ENCODE measurements around the gene IQGAP2.

IQGAP2 gene

GRCh38 chr5:76622973-76623596, 220.0 kb downstream of the IQGAP2 start, which contains the start of gene F2RL2:
Gene F2RL2, minus strand, starts transcription at chr5:76623403. Its CDS starts 173 bp downstream, at chr5:76623230.
- Histone ChIP-seq H3K4me3 (ENCODE audit: insufficient read depth, low read depth, low read length, poor library complexity, severe bottlenecking) (no peak within 1 kb of the TSS), H3K27ac (ENCODE audit: insufficient read depth, low read length, poor library complexity, severe bottlenecking) (no peak within 1 kb of the TSS)

GRCh38 chr5:76625087-76625815, 222.2 kb downstream of the IQGAP2 start:
- no peaks in the 10 kb centered on the region for H3K4me1 ChIP-seq (ENCODE audit: control insufficient read depth, insufficient read depth, low read length, poor library complexity, severe bottlenecking)
- no peaks in the 10 kb centered on the region for H3K27me3 ChIP-seq (replicated peaks; ENCODE audit: control insufficient read depth, insufficient read depth, low read length, poor library complexity, severe bottlenecking)
- peaks cover 10% of the 10 kb centered on the region for H3K36me3 ChIP-seq (ENCODE audit: control insufficient read depth, insufficient read depth, low read length)
- H3K9me3 ChIP-seq (ENCODE audit: control insufficient read depth, low read length), result no peaks in the 10 kb centered on the region
- DNase-seq, result no peak
- H3K4me3 ChIP-seq (ENCODE audit: insufficient read depth, low read depth, low read length, poor library complexity, severe bottlenecking), result no peak overlapping the region
- H3K27ac ChIP-seq (ENCODE audit: insufficient read depth, low read length, poor library complexity, severe bottlenecking), result no peak overlapping the region

More at GRCh38 chr5:76622973-76623596, 220.0 kb downstream of the IQGAP2 start, which contains the start of gene F2RL2:
- Histone ChIP-seq H3K9me3 (ENCODE audit: control insufficient read depth, low read length) (no peaks in the 10 kb centered on the region), H3K36me3 (ENCODE audit: control insufficient read depth, insufficient read depth, low read length) (peaks cover 7% of the 10 kb centered on the region), H3K27me3 (replicated peaks; ENCODE audit: control insufficient read depth, insufficient read depth, low read length, poor library complexity, severe bottlenecking) (no peaks in the 10 kb centered on the region), H3K4me1 (ENCODE audit: control insufficient read depth, insufficient read depth, low read length, poor library complexity, severe bottlenecking) (no peaks in the 10 kb centered on the region)
- no peak for DNase-seq

GRCh38 chr5:76626738-76627137, 223.7 kb downstream of the IQGAP2 start:
- Histone ChIP-seq H3K4me1 (ENCODE audit: control insufficient read depth, insufficient read depth, low read length, poor library complexity, severe bottlenecking) (no peaks in the 10 kb centered on the region), H3K27ac (ENCODE audit: insufficient read depth, low read length, poor library complexity, severe bottlenecking) (no peak overlapping the region), H3K4me3 (ENCODE audit: insufficient read depth, low read depth, low read length, poor library complexity, severe bottlenecking) (no peak overlapping the region), H3K9me3 (ENCODE audit: control insufficient read depth, low read length) (no peaks in the 10 kb centered on the region), H3K27me3 (replicated peaks; ENCODE audit: control insufficient read depth, insufficient read depth, low read length, poor library complexity, severe bottlenecking) (no peaks in the 10 kb centered on the region), H3K36me3 (ENCODE audit: control insufficient read depth, insufficient read depth, low read length) (peaks cover 21% of the 10 kb centered on the region)
- DNase-seq, result no peak

GRCh38 chr5:76634661-76635060, 231.6 kb downstream of the IQGAP2 start:
- Histone ChIP-seq H3K27me3 (replicated peaks; ENCODE audit: control insufficient read depth, insufficient read depth, low read length, poor library complexity, severe bottlenecking) (no peaks in the 10 kb centered on the region), H3K9me3 (ENCODE audit: control insufficient read depth, low read length) (no peaks in the 10 kb centered on the region), H3K4me3 (ENCODE audit: insufficient read depth, low read depth, low read length, poor library complexity, severe bottlenecking) (no peak overlapping the region), H3K4me1 (ENCODE audit: control insufficient read depth, insufficient read depth, low read length, poor library complexity, severe bottlenecking) (no peaks in the 10 kb centered on the region), H3K36me3 (ENCODE audit: control insufficient read depth, insufficient read depth, low read length) (peaks cover 35% of the 10 kb centered on the region), H3K27ac (ENCODE audit: insufficient read depth, low read length, poor library complexity, severe bottlenecking) (no peak overlapping the region)
- no peak for DNase-seq

- Histone ChIP-seq H3K9me3 (ENCODE audit: control insufficient read depth, low read length) (no peaks in the 10 kb centered on the region), H3K36me3 (ENCODE audit: control insufficient read depth, insufficient read depth, low read length) (peaks cover 39% of the 10 kb centered on the region), H3K27me3 (replicated peaks; ENCODE audit: control insufficient read depth, insufficient read depth, low read length, poor library complexity, severe bottlenecking) (no peaks in the 10 kb centered on the region), H3K4me1 (ENCODE audit: control insufficient read depth, insufficient read depth, low read length, poor library complexity, severe bottlenecking) (no peaks in the 10 kb centered on the region), H3K4me3 (ENCODE audit: insufficient read depth, low read depth, low read length, poor library complexity, severe bottlenecking) (no peak overlapping the region), H3K27ac (ENCODE audit: insufficient read depth, low read length, poor library complexity, severe bottlenecking) (no peak overlapping the region)
- DNase-seq, result no peak
Measured at GRCh38 chr5:76637490-76637889, 234.4 kb downstream of the IQGAP2 start.

- H3K4me3 ChIP-seq (ENCODE audit: insufficient read depth, low read depth, low read length, poor library complexity, severe bottlenecking), result no peak overlapping the region
- no peak for DNase-seq
- no peaks in the 10 kb centered on the region for H3K9me3 ChIP-seq (ENCODE audit: control insufficient read depth, low read length)
- peaks cover 48% of the 10 kb centered on the region for H3K36me3 ChIP-seq (ENCODE audit: control insufficient read depth, insufficient read depth, low read length)
- no peaks in the 10 kb centered on the region for H3K4me1 ChIP-seq (ENCODE audit: control insufficient read depth, insufficient read depth, low read length, poor library complexity, severe bottlenecking)
- H3K27ac ChIP-seq (ENCODE audit: insufficient read depth, low read length, poor library complexity, severe bottlenecking), result no peak overlapping the region
- H3K27me3 ChIP-seq (replicated peaks; ENCODE audit: control insufficient read depth, insufficient read depth, low read length, poor library complexity, severe bottlenecking), result no peaks in the 10 kb centered on the region
Measured at GRCh38 chr5:76638479-76638878, 235.4 kb downstream of the IQGAP2 start.

- H3K27me3 ChIP-seq (replicated peaks; ENCODE audit: control insufficient read depth, insufficient read depth, low read length, poor library complexity, severe bottlenecking), result no peaks in the 10 kb centered on the region
- DNase-seq, result peak; percentile 5 to 36 (median 21)
- peaks cover 37% of the 10 kb centered on the region for H3K36me3 ChIP-seq (ENCODE audit: control insufficient read depth, insufficient read depth, low read length)
- H3K4me1 ChIP-seq (ENCODE audit: control insufficient read depth, insufficient read depth, low read length, poor library complexity, severe bottlenecking), result no peaks in the 10 kb centered on the region
- no peak overlapping the region for H3K4me3 ChIP-seq (ENCODE audit: insufficient read depth, low read depth, low read length, poor library complexity, severe bottlenecking)
- H3K9me3 ChIP-seq (ENCODE audit: control insufficient read depth, low read length), result no peaks in the 10 kb centered on the region
- no peak overlapping the region for H3K27ac ChIP-seq (ENCODE audit: insufficient read depth, low read length, poor library complexity, severe bottlenecking)
Measured at GRCh38 chr5:76641514-76642120, 238.5 kb downstream of the IQGAP2 start.

GRCh38 chr5:76642390-76643040, 239.4 kb downstream of the IQGAP2 start:
- Histone ChIP-seq H3K4me1 (ENCODE audit: control insufficient read depth, insufficient read depth, low read length, poor library complexity, severe bottlenecking) (no peaks in the 10 kb centered on the region), H3K27ac (ENCODE audit: insufficient read depth, low read length, poor library complexity, severe bottlenecking) (no peak overlapping the region), H3K4me3 (ENCODE audit: insufficient read depth, low read depth, low read length, poor library complexity, severe bottlenecking) (no peak overlapping the region), H3K36me3 (ENCODE audit: control insufficient read depth, insufficient read depth, low read length) (peaks cover 38% of the 10 kb centered on the region), H3K9me3 (ENCODE audit: control insufficient read depth, low read length) (no peaks in the 10 kb centered on the region), H3K27me3 (replicated peaks; ENCODE audit: control insufficient read depth, insufficient read depth, low read length, poor library complexity, severe bottlenecking) (no peaks in the 10 kb centered on the region)
- no peak for DNase-seq

- no peak overlapping the region for H3K27ac ChIP-seq (ENCODE audit: insufficient read depth, low read length, poor library complexity, severe bottlenecking)
- H3K4me1 ChIP-seq (ENCODE audit: control insufficient read depth, insufficient read depth, low read length, poor library complexity, severe bottlenecking), result no peaks in the 10 kb centered on the region
- H3K36me3 ChIP-seq (ENCODE audit: control insufficient read depth, insufficient read depth, low read length), result peaks cover 46% of the 10 kb centered on the region
- no peaks in the 10 kb centered on the region for H3K27me3 ChIP-seq (replicated peaks; ENCODE audit: control insufficient read depth, insufficient read depth, low read length, poor library complexity, severe bottlenecking)
- no peak for DNase-seq
- peaks cover 4% of the 10 kb centered on the region for H3K9me3 ChIP-seq (ENCODE audit: control insufficient read depth, low read length)
- H3K4me3 ChIP-seq (ENCODE audit: insufficient read depth, low read depth, low read length, poor library complexity, severe bottlenecking), result no peak overlapping the region
Measured at GRCh38 chr5:76643371-76643770, 240.3 kb downstream of the IQGAP2 start.

Measured in effector memory CD4-positive, alpha-beta T cell (primary cell).